Muscle of arm (tissue), 12 donors: ENCODE data around the gene NDUFB1. TPM values are rescaled to one million over a fixed set of nuclear protein-coding genes. Genes with fewer than 3 reads are reported as not detected.

ENCODE experiments used
- DNase-seq: peaks from one replicate; pipeline ENCODE4 v3.0.0-alpha.2; 2013
- polyA plus RNA-seq, 12 donors: library from polyadenylated mRNA; unstranded; fragments of 120-200 nt; gene quantifications; one replicate each; pipeline ENCODE4 v1.2.1, GENCODE V29; 2013; ENCODE audit not compliant: insufficient read length in 12 of 12

The NDUFB1 gene
- polyA plus RNA-seq, 12 donors = 91.6 to 238 (median 117) TPM; not detected in 1

DNA sequence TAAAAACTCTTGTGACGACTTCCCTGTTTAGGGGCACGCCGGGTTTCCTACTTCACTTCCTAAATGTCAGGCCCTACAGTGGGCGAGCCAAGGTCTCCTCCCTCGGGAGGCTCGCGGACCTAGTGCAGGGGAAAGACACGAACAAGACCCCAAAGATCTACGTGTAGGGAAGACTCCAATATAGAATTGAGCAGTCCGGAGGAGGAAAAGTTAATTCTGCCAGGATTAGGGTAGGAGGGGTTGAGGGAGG lies 15.7 kb downstream of the NDUFB1 start:
- DNase-seq = no peak

DNA sequence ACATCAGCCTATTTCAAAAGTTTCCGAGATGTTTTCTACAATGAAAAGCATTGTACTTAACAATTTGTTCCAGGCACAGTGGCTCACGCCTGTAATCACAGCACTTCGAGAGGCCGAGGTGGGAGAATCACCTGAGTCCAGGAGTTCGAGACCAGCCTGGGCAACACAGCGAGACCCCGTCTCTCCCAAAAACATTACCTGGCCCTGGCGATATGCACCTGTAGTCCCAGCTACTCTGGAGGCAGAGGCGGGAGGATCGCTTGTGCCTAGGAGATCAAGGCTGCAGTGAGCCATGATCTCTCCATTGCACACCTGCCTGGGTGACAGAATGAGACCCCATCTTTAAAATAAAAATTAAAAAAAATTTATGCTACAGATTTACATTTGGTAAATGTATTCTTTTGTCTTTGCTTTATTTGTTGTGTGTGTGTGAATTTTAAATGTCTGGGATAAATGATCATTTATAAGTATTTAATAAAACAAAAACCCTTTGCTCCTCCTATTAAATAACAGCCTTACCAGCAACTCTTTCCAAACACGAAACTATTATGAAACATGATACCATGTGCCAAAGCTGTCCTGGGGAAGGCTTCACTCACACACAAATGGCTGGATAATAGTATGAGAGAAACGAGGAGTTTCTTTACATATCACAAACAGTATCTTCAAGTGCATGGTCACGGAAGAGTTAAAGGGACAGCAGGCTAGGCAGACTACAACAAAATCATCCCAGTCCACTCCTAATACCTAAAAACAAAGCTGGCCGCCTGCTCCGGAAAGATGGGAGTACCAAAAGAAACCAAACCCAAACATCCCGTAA lies 16.2 kb downstream of the NDUFB1 start:
- no peak for DNase-seq

DNA sequence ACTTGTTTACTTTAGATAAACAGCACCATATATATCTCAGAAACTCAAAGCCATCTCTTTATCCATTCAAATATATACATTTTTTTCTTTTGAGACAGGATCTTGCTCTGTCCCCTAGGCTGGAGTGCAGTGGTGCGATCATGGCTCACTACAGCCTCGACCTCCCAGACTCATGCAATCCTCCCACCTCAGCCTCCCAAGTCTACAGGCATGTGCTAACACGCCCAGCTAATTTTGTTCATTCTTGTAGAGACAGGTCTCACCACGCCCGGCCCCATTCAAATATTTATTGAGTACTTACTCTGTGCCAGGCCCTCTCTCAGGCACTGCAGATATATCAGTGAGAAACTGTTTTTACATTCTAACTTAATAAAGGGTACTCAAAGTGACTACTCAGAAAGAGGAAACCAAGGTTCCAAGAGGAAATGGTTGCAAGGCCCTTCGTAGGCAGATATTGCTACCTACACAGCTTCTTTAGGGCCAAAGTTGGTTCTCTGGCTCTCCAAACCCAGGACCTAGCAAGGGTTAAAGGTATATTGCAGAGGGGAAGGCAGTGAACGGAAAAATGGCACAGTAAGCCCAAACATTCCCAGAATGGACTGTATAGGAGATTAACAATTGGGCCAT lies 18.0 kb downstream of the NDUFB1 start:
- no peak for DNase-seq

DNA sequence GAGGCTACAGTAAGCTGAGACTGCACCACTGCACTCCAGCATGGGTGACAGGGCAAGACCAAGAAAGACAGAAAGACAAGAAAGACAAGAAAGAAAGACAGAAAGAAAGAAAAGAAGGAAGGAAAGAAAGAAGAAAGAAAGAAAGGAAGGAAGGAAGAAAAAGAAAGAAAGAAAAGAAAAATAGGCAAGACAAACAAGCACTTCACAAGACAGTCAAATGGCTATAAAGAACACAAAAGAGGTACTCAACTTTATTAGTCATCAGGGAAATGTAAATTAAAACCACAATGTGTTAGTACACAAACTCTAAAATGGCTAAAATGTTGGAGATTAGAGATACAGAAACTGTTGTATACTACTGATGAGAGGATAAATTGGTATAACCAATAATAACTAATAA lies 21.7 kb downstream of the NDUFB1 start:
- no peak for DNase-seq

DNA sequence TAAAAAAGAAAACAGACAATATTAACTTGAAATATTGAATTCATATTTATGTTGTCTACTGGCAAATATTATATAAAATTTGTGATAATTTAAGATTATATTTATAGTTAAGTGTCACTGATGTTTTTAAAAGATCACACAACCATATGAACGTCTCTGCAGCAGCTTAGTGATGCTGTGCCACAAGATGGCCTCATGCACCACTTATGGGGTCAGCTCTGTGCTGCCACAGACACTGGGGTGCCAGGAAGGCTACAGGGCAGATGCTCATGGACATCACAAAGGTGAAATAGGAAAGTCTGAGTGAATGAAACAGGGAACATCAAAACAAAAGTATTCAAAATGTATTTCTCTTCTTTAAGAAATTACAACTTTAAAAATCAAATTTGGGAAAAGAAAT lies 28.2 kb downstream of the NDUFB1 start:
- DNase-seq = no peak

DNA sequence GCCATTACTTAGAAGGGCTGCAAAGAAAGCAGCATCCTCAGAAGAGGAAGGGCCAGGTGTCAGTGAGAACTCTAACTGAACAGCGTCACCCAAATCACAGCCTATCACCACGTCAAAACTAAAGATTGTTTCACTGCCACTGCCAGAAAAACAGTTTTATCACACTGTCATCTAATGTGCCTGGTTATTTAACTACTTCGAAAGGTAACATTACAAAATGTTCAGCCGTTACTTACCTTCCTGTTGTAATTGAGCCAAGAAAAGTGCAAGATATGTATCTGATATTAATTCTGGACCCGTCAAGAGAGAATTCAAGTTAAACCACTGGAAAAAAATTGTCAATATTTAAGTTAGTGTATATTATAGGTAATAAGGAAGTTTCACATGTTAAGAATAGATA lies 33.0 kb downstream of the NDUFB1 start:
- no peak for DNase-seq

DNA sequence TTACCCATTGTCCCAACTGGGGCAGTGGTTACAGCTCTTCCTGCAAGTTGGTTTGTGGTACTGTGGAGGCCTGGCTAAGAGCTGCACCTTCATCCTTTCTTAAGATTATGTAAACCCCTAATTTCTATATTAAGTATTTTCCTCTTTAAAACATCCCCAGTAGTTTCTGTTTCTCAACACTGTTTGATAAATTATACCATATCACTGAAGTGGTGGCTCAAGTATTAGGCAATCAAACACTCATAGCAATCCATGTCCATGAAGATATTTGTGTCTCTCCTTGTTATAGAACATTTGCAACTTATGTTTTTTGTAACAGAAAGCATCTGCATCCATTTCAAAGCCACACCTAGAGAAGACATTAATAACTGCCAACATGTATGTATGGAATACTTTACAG lies 47.0 kb downstream of the NDUFB1 start:
- no peak for DNase-seq

Other genes starting within 250 kb of the NDUFB1 start
- 100 to 1,000 TPM in 3 of 12 donors, 10 to 100 TPM in 8, not detected in 1; 72.2 to 129 (median 86.7) TPM for gene FBLN5, start 174.0 kb downstream of the NDUFB1 start, polyA plus RNA-seq
- gene TRIP11, start 81.6 kb downstream of the NDUFB1 start, polyA plus RNA-seq = 10 to 100 TPM in 11 of 12 donors, not detected in 1; 19.5 to 33.9 (median 25.9) TPM
- 10 to 100 TPM in 11 of 12 donors, not detected in 1; 13.8 to 42.8 (median 19.6) TPM for gene ATXN3, start 15.1 kb downstream of the NDUFB1 start, polyA plus RNA-seq
- 10 to 100 TPM in 11 of 12 donors, not detected in 1; 17.8 to 58.7 (median 46.2) TPM for gene CPSF2, start 263 bp upstream of the NDUFB1 start, polyA plus RNA-seq
- gene SLC24A4, start 201.5 kb upstream of the NDUFB1 start, polyA plus RNA-seq = 1 to 10 TPM in 11 of 12 donors, not detected in 1; 1.2 to 5.9 (median 3.1) TPM